ENCODE data around the gene FPR3. TPM values are rescaled to one million over a fixed set of nuclear protein-coding genes. Genes with fewer than 3 reads are reported as not detected.

The FPR3 gene
- total RNA-seq, 1 experiment from 2014 or later = not detected

- TF ChIP-seq CTCF (IDR thresholded peaks at IDR 0.05; ENCODE audit: unreplicated experiment) = no peak
- Mint-ChIP-seq H3K4me3 (ENCODE audit: low read depth, unreplicated experiment) (no peak overlapping the region), H3K27ac (ENCODE audit: unreplicated experiment) (no peak overlapping the region), H3K4me1 (ENCODE audit: low read depth, unreplicated experiment) (no peaks in the 10 kb centered on the region), H3K36me3 (ENCODE audit: insufficient read depth, unreplicated experiment) (no peaks in the 10 kb centered on the region), H3K27me3 (ENCODE audit: unreplicated experiment) (no peaks in the 10 kb centered on the region), H3K9me3 (ENCODE audit: low read depth, unreplicated experiment) (peaks cover 20% of the 10 kb centered on the region)
- intact Hi-C loops (cut with micrococcal nuclease; ENCODE audit: unreplicated experiment) = no loop called here
- CTCF ChIA-PET = no interaction called here
- BruUV-seq (replicated peaks) = no TSS peak
- no peak for DNase-seq
Measured at GRCh38 chr19:51824281-51825005, 29.5 kb downstream of the FPR3 start.

GRCh38 chr19:51830274-51830673 lies 35.3 kb downstream of the FPR3 start:
- no peak overlapping the region for H3K4me3 Mint-ChIP-seq (ENCODE audit: low read depth, unreplicated experiment)
- intact Hi-C loops (cut with micrococcal nuclease; ENCODE audit: unreplicated experiment) = no loop called here
- no TSS peak for BruUV-seq (replicated peaks)
- H3K4me1 Mint-ChIP-seq (ENCODE audit: low read depth, unreplicated experiment) = no peaks in the 10 kb centered on the region
- CTCF ChIA-PET = no interaction called here
- no peak overlapping the region for H3K27ac Mint-ChIP-seq (ENCODE audit: unreplicated experiment)
- H3K27me3 Mint-ChIP-seq (ENCODE audit: unreplicated experiment) = no peaks in the 10 kb centered on the region
- no peaks in the 10 kb centered on the region for H3K36me3 Mint-ChIP-seq (ENCODE audit: insufficient read depth, unreplicated experiment)
- DNase-seq = no peak
- no peak for TF ChIP-seq CTCF (IDR thresholded peaks at IDR 0.05; ENCODE audit: unreplicated experiment)
- H3K9me3 Mint-ChIP-seq (ENCODE audit: low read depth, unreplicated experiment) = peaks cover 21% of the 10 kb centered on the region

- CTCF ChIA-PET = interaction anchor here (0.6 kb wide), 1 partner anchor 352 kb away, joined by 4 read pairs; no protein-coding TSS in a partner anchor
- no TSS peak for BruUV-seq (replicated peaks)
- no peaks in the 10 kb centered on the region for H3K4me1 Mint-ChIP-seq (ENCODE audit: low read depth, unreplicated experiment)
- no peak overlapping the region for H3K4me3 Mint-ChIP-seq (ENCODE audit: low read depth, unreplicated experiment)
- intact Hi-C loops (cut with micrococcal nuclease; ENCODE audit: unreplicated experiment) = no loop called here
- DNase-seq = no peak
- no peak overlapping the region for H3K27ac Mint-ChIP-seq (ENCODE audit: unreplicated experiment)
- H3K9me3 Mint-ChIP-seq (ENCODE audit: low read depth, unreplicated experiment) = peaks cover 17% of the 10 kb centered on the region
- no peak for TF ChIP-seq CTCF (IDR thresholded peaks at IDR 0.05; ENCODE audit: unreplicated experiment)
- no peaks in the 10 kb centered on the region for H3K36me3 Mint-ChIP-seq (ENCODE audit: insufficient read depth, unreplicated experiment)
- no peaks in the 10 kb centered on the region for H3K27me3 Mint-ChIP-seq (ENCODE audit: unreplicated experiment)
Measured at GRCh38 chr19:51837145-51837544, 42.2 kb downstream of the FPR3 start.

DNA sequence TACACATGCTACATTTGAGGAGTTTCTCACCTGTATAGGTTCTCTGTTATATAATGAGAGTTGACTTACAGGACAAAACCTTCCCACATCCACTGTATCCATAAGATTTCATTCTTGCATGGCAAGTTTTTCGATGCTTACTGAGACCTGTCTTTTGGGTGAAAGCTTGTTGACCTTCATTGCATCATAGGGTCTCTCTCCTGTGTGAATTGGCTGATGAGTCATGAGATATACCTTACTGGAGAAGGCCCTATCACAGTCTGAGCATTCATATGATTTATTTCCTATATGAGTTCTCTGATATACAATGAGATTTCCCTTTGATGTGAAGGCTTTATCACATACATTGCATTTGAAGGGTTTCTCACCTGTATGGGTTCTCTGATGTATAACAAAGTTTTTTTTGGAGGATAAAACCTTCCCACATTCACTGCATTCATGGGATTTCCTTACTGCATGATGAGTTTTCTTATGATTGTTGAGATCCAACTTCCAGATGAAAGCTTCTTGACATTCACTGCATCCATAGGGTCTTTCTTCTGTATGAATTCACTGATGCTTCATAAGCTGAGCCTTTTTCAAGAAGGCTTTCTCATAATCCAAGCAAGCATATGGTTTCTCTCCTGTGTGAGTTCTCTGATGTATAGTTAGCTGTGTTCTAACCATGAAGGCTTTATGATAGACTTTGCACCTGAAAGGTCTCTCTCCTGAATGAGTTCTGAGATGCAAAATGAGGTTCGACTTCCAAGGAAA lies 67.1 kb downstream of the FPR3 start:
- CTCF ChIA-PET = no interaction called here
- Mint-ChIP-seq H3K4me1 (ENCODE audit: low read depth, unreplicated experiment) (no peaks in the 10 kb centered on the region), H3K27me3 (ENCODE audit: unreplicated experiment) (no peaks in the 10 kb centered on the region), H3K9me3 (ENCODE audit: low read depth, unreplicated experiment) (peaks cover 19% of the 10 kb centered on the region), H3K27ac (ENCODE audit: unreplicated experiment) (no peak overlapping the region), H3K4me3 (ENCODE audit: low read depth, unreplicated experiment) (no peak overlapping the region), H3K36me3 (ENCODE audit: insufficient read depth, unreplicated experiment) (no peaks in the 10 kb centered on the region)
- no peak for DNase-seq
- no peak for TF ChIP-seq CTCF (IDR thresholded peaks at IDR 0.05; ENCODE audit: unreplicated experiment)
- no TSS peak for BruUV-seq (replicated peaks)
- intact Hi-C loops (cut with micrococcal nuclease; ENCODE audit: unreplicated experiment) = no loop called here

All from Calu3 (cell line).